ENCODE results near the gene CACNA1A. TPM values are rescaled to one million over a fixed set of nuclear protein-coding genes. Genes with fewer than 3 reads are reported as not detected.

The CACNA1A gene
- total and polyA plus RNA-seq, 2 of the 4 experiments (the other 2 are of a cell fraction) = 5.9 to 15.0 TPM

GRCh38 chr19:13350759-13351158 is 155.5 kb downstream of the CACNA1A start:
- Histone ChIP-seq H3K14ac (replicated peaks; ENCODE audit: low read depth, low read length) (no peak overlapping the region), H2BK5ac (ENCODE audit: low read depth, low read length, poor library complexity, severe bottlenecking) (no peak overlapping the region), H3K9ac (ENCODE audit: low read depth, low read length) (no peak overlapping the region), H4K5ac (ENCODE audit: low read depth, low read length) (no peak overlapping the region), H2AK5ac (ENCODE audit: low read depth, low read length) (no peak overlapping the region), H2BK20ac (ENCODE audit: low read depth, low read length) (no peak overlapping the region), H3K79me1 (ENCODE audit: low read depth in 1 of 2, low read length in 2 of 2) (no peaks in the 10 kb centered on the region), H4K8ac (ENCODE audit: low read depth in 2 of 2, low read length in 2 of 2) (no peak overlapping the region), H3K4ac (ENCODE audit: low read depth, low read length) (no peak overlapping the region), H2BK15ac (ENCODE audit: low read depth, low read length) (no peak overlapping the region), H3K56ac (ENCODE audit: extremely low read depth, insufficient read depth, low read length) (no peak overlapping the region), H3K9me1 (ENCODE audit: insufficient read depth, low read length) (no peaks in the 10 kb centered on the region), H3K4me2 (ENCODE audit: low read depth, low read length) (no peak overlapping the region), H3K9me3 (ENCODE audit: control insufficient read depth, insufficient read depth, low read length) (peaks cover 5% of the 10 kb centered on the region; the same call in 1 of the 2 replicates), H4K20me1 (ENCODE audit: insufficient read depth, low read length) (no peaks in the 10 kb centered on the region), H3K27me3 (ENCODE audit: control insufficient read depth, insufficient read depth, low read length) (no peaks in the 10 kb centered on the region), H3K23ac (ENCODE audit: low read depth, low read length) (no peak overlapping the region), H3K4me3 (ENCODE audit: insufficient read depth, low read depth, low read length) (no peak overlapping the region), H4K91ac (ENCODE audit: insufficient read depth, low read depth, low read length) (no peak overlapping the region), H3K18ac (ENCODE audit: low read depth, low read length) (no peak overlapping the region), H3K4me1 (ENCODE audit: control insufficient read depth, insufficient read depth, low read length) (no peaks in the 10 kb centered on the region), H3K36me3 (ENCODE audit: control insufficient read depth, insufficient read depth, low read length) (no peaks in the 10 kb centered on the region; the same call in 1 of the 2 replicates), H2AFZ (replicated peaks; ENCODE audit: low read length, poor library complexity) (no peak overlapping the region), H2AK9ac (replicated peaks; ENCODE audit: low read depth, low read length, poor library complexity) (no peak overlapping the region), H3K27ac (ENCODE audit: insufficient read depth, low read length) (no peak overlapping the region), H2BK120ac (ENCODE audit: low read depth, low read length) (no peak overlapping the region)
- TF ChIP-seq CEBPB (IDR thresholded peaks at IDR 0.05; ENCODE audit: low read depth, low read length) (peak; percentile 76), MXI1 (IDR thresholded peaks at IDR 0.05; ENCODE audit: borderline replicate concordance, low read depth, low read length) (no peak)
- dilution Hi-C loops (cut with HindIII; ENCODE audit: low sequenced_read_pairs, unreplicated experiment) (no loop called here), in situ Hi-C loops (cut with MboI; ENCODE audit: low sequenced_read_pairs) (no loop called here), intact Hi-C loops (cut with micrococcal nuclease) (no loop called here)
- BruUV-seq (replicated peaks) = no TSS peak
- ATAC-seq (ENCODE audit: low read depth) (no peak), DNase-seq (peak; percentile 9)
- POLR2A ChIA-PET (ENCODE audit: unreplicated experiment) = no interaction called here
- WGBS, 2 experiments (ENCODE audit: extremely low coverage in 2 of 2, insufficient read length in 1 of 2) = no CpG with 5 or more reads among the region's 6 CpGs
- CTCF ChIA-PET = no interaction called here

Measured in IMR-90 (cell line).